Measurements from ENCODE around the gene SLC38A7.

Gene SLC38A7

GRCh38 chr16:58634265-58634802 lies 50.2 kb downstream of the SLC38A7 start:
- no peak for DNase-seq

- DNase-seq, result peak; percentile 99
Measured at GRCh38 chr16:58629733-58630640, 54.6 kb downstream of the SLC38A7 start, which contains the start of gene CNOT1. CNOT1 (minus strand) TSS chr16:58629826; CDS start chr16:58599337, 30,489 bp downstream.

DNA sequence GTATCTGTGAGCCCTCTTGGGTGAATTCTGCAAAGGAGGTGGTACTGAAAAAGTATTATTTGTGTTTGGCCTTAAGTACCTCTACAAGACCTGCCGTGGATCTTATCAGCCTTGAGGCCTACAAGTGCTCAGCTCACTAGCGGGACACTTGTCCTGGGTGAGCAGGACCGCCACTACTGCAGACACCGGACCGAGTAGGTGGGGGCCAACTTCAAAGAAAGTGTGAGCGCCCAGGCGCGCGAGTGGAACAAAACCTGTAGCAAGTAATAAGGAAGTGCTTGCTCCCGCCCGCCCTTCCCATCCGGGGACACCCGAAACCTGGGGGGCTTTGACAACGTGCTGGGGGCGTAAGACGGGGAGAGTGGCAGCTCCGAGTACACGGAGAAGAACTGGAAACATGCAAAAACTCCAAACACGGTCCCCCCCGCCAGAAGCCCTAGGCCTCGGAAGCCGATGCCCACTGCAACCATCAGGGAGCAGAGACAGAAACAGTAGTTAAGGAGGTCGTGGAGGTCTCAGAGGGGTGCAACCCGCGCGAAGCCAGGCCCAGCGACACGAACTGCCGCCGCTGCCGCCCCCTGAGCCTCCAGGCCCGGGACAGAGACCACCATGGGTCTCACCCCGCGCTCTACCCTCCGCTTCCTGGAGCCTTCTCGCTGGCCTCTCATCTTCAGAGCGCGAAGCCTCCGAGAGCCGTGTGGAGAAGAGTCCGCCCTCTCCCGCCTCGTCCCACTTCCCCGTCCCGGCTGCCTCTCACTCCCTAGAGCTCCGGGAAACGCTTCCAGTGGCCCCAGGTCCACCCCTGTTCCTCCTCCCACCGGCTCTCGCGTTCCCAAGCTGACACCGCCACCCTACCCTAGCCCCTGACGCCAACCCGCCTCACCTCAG lies 55.5 kb downstream of the SLC38A7 start:
- peak; percentile 52 for DNase-seq

DNA sequence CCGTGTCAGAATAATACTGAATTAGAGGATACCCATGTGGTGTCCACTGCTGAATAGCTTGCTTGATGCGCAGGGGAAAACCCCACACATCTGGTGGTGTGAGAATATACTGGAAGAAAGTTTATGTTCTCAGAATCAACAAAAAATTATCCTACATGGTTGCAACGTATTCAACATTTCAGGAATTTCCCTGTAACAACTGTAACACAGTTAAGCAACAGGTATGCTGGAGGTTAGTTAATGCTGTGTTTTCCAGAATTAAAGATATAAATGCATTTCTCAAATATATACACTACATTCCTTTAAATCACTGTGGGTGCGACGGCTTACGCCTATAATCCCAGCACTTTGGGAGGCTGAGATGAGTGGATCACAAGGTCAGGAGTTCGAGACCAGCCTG lies 60.4 kb downstream of the SLC38A7 start:
- DNase-seq, result no peak

- no peak for DNase-seq
Measured at GRCh38 chr16:58620396-58620795, 64.2 kb downstream of the SLC38A7 start.

DNA sequence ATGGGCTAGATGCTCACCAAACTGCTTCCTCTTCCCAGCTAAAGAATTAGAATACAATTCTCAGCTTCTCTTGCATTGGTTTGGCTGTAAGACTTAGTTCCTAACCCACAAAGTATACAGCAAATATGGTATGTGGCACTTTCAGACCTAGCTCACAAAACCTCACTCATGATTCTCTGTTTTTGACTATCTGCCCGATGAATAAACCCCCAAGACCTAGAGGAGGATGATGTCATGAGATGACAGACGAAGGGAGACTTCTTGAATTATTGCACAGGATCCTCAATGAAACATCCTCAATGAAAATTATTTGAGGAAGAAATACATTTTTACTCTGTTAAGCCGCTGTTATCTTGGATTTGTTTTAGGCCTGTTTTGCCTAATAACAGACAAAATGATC lies 69.3 kb downstream of the SLC38A7 start:
- peak; percentile 41 for DNase-seq
